ENCODE measurements around the gene PGAM5.
"Not testable (repeated sequence)": the region's sequence is repeated elsewhere in the genome, so short reads cannot be mapped to it uniquely, and the experiment has no call there.

The PGAM5 gene

GRCh38 chr12:132743831-132744230 is 33.2 kb downstream of the PGAM5 start:
- DNase-seq (ENCODE audit: low read depth), result no peak
- no peak for TF ChIP-seq CTCF (conservative IDR thresholded peaks at IDR 0.05; ENCODE audit: control insufficient read depth, insufficient read depth, low read depth, low read length)
- H3K4me3 ChIP-seq (ENCODE audit: control insufficient read depth, low read depth, low read length), result no peak overlapping the region

- DNase-seq (ENCODE audit: low read depth), result no peak
- no peak overlapping the region for H3K4me3 ChIP-seq (ENCODE audit: control insufficient read depth, low read depth, low read length)
- no peak for TF ChIP-seq CTCF (conservative IDR thresholded peaks at IDR 0.05; ENCODE audit: control insufficient read depth, insufficient read depth, low read depth, low read length)
These were observed 36.0 kb downstream of the PGAM5 start for GRCh38 chr12:132746613-132747012.

GRCh38 chr12:132747395-132747794 is 36.8 kb downstream of the PGAM5 start:
- no peak overlapping the region for H3K4me3 ChIP-seq (ENCODE audit: control insufficient read depth, low read depth, low read length)
- no peak for TF ChIP-seq CTCF (conservative IDR thresholded peaks at IDR 0.05; ENCODE audit: control insufficient read depth, insufficient read depth, low read depth, low read length)
- DNase-seq (ENCODE audit: low read depth), result no peak

GRCh38 chr12:132747896-132748295 is 37.3 kb downstream of the PGAM5 start:
- TF ChIP-seq CTCF (conservative IDR thresholded peaks at IDR 0.05; ENCODE audit: control insufficient read depth, insufficient read depth, low read depth, low read length), result no peak
- no peak for DNase-seq (ENCODE audit: low read depth)

GRCh38 chr12:132748319-132748718 is 37.7 kb downstream of the PGAM5 start:
- TF ChIP-seq CTCF (conservative IDR thresholded peaks at IDR 0.05; ENCODE audit: control insufficient read depth, insufficient read depth, low read depth, low read length), result no peak
- H3K4me3 ChIP-seq (ENCODE audit: control insufficient read depth, low read depth, low read length), result no peak overlapping the region
- DNase-seq (ENCODE audit: low read depth), result no peak

More at GRCh38 chr12:132747896-132748295, 37.3 kb downstream of the PGAM5 start:
- H3K4me3 ChIP-seq (ENCODE audit: control insufficient read depth, low read depth, low read length), result no peak overlapping the region

GRCh38 chr12:132753670-132754069 is 43.0 kb downstream of the PGAM5 start:
- not testable (repeated sequence) for H3K4me3 ChIP-seq (ENCODE audit: control insufficient read depth, low read depth, low read length); DNase-seq (ENCODE audit: low read depth)

- no peak for DNase-seq (ENCODE audit: low read depth)
- no peak overlapping the region for H3K4me3 ChIP-seq (ENCODE audit: control insufficient read depth, low read depth, low read length)
- no peak for TF ChIP-seq CTCF (conservative IDR thresholded peaks at IDR 0.05; ENCODE audit: control insufficient read depth, insufficient read depth, low read depth, low read length)
These were observed 43.7 kb downstream of the PGAM5 start for GRCh38 chr12:132754160-132754932.

GRCh38 chr12:132758825-132759224 is 48.2 kb downstream of the PGAM5 start:
- not testable (repeated sequence) for DNase-seq (ENCODE audit: low read depth); H3K4me3 ChIP-seq (ENCODE audit: control insufficient read depth, low read depth, low read length)
